D721Med (cell line): ENCODE data around the gene GLUD1.

Source experiments
- DNase-seq: peaks from one replicate; pipeline ENCODE4 v3.0.0; 2011; ENCODE audit warnings: low spot score; ENCODE audit not compliant: insufficient read length
- FAIRE-seq: peaks from 2 replicates; lab custom pipeline; 2011; peaks lifted over from hg19 to GRCh38; lab: Jason Lieb, UNC
- TF ChIP-seq, protein P1 (sequence below): IDR thresholded peaks from 2 replicates; pipeline ENCODE4 v1.5.1; 2012; ENCODE audit warnings: mild to moderate bottlenecking, control low read depth; ENCODE audit not compliant: insufficient read depth; ENCODE audit errors: missing control alignments

GLUD1 gene

DNA sequence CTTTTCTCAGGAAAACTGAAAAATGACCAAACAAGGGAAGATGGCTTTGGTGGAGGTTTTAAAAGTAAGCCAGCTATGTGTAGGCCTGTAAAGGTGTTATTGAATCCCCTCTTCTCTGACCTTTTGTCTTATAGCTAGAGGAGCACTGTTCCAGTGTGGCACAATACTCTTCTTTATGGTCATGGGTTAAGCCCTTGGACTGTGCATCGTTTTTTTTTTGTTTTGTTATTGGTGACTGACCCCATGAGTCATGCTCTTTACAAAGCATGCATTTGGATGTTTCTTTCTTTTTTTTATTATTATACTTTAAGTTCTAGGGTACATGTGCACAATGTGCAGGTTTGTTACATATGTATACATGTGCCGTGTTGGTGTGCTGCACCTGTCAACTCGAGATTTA, 94.2 kb downstream of the GLUD1 start:
- FAIRE-seq (no peak), DNase-seq (no peak)

More for the DNA sequence above, 94.2 kb downstream of the GLUD1 start:
- TF ChIP-seq, protein P1, sequence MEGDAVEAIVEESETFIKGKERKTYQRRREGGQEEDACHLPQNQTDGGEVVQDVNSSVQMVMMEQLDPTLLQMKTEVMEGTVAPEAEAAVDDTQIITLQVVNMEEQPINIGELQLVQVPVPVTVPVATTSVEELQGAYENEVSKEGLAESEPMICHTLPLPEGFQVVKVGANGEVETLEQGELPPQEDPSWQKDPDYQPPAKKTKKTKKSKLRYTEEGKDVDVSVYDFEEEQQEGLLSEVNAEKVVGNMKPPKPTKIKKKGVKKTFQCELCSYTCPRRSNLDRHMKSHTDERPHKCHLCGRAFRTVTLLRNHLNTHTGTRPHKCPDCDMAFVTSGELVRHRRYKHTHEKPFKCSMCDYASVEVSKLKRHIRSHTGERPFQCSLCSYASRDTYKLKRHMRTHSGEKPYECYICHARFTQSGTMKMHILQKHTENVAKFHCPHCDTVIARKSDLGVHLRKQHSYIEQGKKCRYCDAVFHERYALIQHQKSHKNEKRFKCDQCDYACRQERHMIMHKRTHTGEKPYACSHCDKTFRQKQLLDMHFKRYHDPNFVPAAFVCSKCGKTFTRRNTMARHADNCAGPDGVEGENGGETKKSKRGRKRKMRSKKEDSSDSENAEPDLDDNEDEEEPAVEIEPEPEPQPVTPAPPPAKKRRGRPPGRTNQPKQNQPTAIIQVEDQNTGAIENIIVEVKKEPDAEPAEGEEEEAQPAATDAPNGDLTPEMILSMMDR, result no peak
